Measurements from ENCODE around the gene RAI14.

GRCh38 chr5:34863946-34864345 is 207.8 kb downstream of the RAI14 start:
- TF ChIP-seq GATA2 (IDR thresholded peaks at IDR 0.05; ENCODE audit: insufficient read depth, insufficient read length, low read depth, low read length) = no peak
- no peak for TF ChIP-seq CTCF (IDR thresholded peaks at IDR 0.05; ENCODE audit: extremely low read depth in 1 of 2, insufficient read depth in 1 of 2, low read depth in 1 of 2, low read length in 2 of 2)
- no peak for TF ChIP-seq POLR2AphosphoS5 (IDR thresholded peaks at IDR 0.05; ENCODE audit: insufficient read depth, low read depth, low read length)
- TF ChIP-seq MAX (IDR thresholded peaks at IDR 0.05; ENCODE audit: insufficient read depth, insufficient read length) = no peak
- TF ChIP-seq EZH2 (IDR thresholded peaks at IDR 0.05; ENCODE audit: borderline replicate concordance, low read depth, low read length, severe bottlenecking) = no peak

All from endothelial cell of umbilical vein (primary cell).